GM15510 (cell line): ENCODE results near the gene SUSD4.

Source experiments
- POLR2A ChIP-seq: IDR thresholded peaks from 3 replicates; pipeline ENCODE4 v1.6.1; 2011; ENCODE audit warnings: borderline replicate concordance; ENCODE audit not compliant: insufficient read length; ENCODE audit errors: extremely low read depth

SUSD4 gene

DNA sequence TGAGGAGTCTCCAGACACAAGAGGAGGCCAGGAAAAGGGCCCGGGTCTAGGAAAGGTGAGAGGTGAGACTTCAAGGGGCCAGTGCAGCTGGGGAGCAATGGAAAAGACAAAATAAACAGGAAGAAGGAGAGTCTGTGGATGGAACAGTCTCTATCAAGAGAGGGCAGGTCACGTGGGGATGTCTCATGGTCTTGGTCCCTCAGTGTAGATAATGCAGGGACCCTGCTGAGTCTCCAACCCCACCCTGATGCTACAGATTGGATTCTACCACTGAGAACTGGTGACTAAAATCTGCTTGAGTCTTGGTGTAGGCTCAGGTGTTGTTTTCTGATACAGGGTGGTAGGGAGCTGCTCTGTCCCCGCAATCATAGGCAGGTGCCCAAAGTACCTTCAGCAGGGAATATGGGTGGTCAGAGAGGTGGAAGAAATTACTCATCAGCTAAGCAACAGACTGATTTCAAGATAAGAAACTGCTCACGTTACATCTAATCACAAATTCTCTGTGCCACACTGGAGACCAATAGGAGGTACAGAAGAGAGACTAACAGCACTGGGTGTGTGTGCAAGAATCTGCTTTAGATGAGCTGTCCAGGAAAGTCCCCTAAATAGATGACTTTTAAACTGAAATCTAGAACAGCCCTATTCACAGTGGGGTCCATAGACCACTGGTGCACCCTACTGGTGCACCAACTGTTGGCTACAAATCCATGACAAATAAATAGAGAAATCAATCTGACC is 119.4 kb downstream of the SUSD4 start:
- no peak for TF ChIP-seq POLR2A

DNA sequence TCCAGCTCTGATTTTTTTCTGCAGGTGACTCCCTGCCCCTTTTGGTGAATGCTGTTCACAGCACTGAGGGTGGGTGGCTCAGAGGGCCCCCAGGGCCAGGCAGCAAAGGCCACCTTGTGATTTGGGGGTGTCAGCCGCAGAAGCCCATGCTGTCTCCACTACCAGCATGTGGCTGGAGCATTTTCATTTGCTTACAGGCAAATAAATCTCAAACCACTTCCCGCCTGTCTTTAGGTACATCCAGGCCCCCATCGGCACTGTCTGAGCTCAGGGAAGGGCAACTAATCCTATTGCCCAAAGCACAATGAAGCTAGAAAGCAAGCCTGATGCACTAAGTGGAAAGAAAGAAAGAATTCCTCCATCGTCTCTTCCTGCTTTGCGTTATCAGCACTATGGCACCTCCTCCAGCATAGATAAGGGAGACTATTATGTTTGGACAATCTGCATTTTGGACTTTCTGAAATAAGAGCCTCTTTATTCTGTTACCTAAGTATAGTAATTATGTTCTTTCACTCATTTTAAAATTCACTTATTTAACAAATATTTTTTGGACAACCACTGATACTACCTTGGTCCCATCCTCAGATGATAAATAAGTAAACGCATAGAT is 120.4 kb downstream of the SUSD4 start:
- no peak for TF ChIP-seq POLR2A

DNA sequence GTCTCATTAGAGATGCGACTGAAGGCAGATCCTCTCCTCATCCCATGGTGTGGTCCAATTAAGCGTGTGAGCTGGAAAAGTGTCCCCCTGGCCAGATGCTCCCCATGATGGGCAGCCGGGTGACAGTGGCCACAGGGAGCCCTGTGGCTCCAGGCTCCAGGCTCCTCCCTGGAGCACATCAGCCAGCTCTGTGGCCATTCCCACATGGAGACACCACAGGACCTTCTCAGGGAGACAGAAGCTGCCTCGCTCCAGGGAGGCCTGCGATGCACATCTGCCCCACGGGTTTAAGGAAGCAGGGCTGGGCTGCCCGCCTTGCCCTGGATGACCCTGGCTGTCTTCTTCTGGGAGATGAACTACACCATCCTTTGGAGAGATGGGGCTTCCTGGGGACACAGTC is 121.0 kb downstream of the SUSD4 start:
- TF ChIP-seq POLR2A, result no peak

DNA sequence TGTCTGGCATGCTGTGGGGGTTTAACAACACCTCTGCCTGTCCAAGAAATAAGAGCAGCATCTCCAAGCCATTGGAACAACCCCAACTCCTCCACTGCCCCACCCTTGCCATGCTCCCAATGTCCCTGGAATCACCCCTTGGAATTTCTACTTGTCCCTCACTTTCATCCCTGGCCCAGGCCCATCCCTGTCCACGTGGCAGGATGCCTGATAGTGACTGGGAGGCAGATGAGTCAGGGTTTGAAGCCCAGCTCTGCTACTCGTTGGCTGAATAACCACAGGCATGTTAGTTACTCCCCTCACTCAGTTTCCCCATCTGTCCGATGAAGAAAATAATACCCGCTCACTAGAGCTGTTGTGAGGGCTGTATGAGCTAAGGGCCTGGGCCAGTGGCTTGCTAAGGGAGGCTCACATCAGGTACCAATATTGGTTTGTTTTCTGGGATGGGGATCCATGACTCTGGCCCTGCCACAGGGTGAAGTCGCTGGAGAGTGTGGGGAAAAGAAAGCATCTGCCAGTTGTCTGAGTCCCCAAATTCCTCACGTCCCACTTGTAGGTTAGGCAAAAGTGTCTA is 121.5 kb downstream of the SUSD4 start:
- no peak for TF ChIP-seq POLR2A

DNA sequence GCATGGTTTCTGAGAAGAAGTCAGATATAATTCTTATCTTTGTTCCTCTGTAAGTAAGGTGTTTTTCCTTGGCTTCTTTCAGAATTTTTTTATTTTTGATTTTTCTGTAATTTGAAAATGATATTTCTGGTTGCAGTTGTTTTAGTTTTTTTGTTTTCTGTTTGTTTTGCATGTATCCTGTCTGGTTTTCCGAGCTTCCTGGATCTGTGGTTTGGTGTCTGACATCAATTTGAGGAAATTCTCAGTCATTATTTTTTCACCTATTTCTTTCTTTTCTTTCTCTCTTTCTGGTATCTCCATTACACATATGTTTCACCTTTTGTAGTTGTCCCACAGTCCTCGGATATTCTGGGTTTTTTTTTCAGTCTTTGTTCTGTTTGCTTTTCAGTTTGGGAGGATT is 123.9 kb downstream of the SUSD4 start:
- TF ChIP-seq POLR2A, result no peak

DNA sequence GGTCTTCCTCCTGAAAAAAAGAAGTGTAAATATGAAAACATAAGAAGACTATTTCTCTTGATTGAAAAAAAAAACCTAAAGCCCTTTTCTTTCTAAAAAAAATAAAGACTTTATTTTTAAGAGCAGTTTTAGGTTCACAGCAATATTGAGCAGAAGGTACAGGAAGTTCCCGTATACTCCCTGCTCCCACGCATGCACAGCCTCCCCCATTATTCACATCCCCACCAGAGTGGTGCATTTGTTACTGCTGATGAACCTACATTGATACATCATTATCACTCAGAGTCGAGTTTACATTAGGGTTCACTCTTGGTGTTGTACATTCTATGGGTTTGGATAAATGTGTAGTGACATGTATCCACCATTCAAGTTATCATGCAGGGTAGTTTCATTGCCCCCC is 128.9 kb downstream of the SUSD4 start:
- TF ChIP-seq POLR2A, result no peak

DNA sequence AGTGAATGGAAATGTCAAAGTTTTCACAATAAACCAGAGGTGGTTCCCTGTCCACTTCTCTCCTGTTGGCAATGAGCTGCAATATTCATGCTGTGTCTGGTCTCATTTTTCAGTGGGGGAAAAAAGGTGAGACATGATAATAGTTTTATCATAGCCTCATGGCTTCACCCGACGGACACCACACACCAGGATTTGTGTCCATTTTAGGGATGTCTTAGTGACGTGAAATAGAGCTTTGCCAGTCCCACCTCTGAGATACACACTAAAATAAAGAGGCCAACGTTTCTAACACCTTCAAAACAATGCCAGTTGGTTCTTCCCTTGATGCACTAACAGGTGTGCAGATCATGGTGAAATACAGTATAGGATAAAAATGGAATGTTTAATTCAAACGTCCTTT is 129.4 kb downstream of the SUSD4 start:
- no peak for TF ChIP-seq POLR2A

DNA sequence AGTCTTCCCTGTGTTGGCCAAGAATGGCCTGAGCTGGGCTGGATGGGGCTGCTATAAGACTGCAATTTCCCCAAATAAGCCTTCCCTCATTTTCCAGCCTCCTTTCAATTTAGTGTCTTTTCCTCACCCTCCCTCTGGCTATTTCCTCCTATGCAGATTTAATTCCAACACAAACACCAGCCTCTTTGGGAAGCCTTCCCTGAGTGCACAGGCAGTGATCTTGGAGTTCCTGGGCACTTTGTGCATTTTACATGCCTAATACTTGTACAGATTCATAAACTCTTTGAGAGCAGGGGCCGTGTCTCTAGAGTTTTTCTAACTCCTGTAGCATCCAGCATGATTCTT is 129.8 kb downstream of the SUSD4 start:
- no peak for TF ChIP-seq POLR2A

DNA sequence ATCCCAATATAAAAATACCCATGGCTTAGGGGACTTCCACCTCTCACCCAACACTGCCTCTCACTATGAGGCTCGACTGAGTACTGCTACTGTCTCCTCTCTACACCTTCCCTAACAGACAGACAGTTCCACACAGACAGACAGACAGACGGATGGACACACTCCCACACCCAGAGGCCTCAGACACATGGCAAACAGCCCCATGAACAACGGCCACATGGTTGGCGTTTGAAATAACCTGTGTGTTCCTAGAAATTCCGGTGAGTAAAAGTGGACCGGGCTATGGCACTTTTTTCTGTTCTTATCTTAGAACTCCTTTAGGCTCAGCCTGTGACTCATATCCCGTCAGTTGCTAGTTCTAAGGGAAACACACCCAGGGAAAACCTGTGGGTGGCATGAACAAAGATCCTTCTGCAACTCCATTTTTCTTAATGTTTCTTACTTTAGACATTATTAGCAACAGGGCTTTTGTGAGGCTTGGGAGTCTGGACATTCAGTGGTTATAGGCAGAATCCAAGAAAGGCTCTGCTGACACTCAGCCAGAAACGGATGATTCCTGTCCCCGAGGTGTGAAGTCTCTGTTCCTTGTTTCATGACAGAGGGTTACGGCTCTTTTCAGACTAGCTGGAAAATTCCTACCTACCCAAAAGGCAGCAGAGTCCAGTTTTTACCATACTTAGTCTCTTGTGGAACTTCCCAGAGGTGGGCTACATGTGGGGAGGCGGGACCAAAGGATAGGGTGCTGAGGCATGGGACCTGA is 130.4 kb downstream of the SUSD4 start:
- TF ChIP-seq POLR2A, result no peak

DNA sequence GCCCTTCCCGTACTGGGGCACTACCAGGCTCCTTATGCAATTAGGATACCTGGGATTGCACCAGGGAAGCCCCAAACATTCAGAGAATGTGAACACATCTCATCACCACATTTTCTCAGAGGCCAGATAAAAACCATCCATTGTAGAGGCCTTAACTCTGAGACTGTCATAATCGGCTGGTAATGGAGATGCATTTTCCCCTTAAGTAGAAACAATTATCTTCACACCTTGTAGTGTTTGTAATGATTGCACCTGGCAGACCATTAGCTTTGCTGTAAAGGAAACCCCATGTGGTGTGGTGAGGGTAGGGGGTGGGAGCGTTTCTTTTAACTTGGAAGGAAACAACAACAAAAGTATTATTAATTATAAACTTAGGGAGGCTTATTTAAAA is 131.0 kb downstream of the SUSD4 start:
- no peak for TF ChIP-seq POLR2A

DNA sequence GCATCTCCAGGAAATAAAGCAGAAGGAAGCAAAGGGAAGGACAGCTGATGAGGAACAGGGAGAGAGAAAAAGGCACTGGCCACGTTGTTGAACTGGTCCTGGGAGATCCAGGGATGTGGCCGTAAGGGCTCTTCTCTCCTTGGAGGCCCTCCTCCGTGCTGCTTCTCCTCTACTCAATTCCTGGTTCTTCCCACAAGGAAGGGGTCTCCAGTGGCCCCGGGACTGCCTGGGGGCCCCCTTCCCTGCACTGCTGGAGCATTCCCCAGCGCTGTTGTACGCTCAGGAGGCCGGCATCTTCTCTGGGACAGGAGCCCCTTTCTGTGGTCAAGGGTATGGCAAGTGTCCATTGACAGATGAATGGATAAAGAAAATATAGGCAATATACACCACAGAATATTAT is 132.4 kb downstream of the SUSD4 start:
- no peak for TF ChIP-seq POLR2A

DNA sequence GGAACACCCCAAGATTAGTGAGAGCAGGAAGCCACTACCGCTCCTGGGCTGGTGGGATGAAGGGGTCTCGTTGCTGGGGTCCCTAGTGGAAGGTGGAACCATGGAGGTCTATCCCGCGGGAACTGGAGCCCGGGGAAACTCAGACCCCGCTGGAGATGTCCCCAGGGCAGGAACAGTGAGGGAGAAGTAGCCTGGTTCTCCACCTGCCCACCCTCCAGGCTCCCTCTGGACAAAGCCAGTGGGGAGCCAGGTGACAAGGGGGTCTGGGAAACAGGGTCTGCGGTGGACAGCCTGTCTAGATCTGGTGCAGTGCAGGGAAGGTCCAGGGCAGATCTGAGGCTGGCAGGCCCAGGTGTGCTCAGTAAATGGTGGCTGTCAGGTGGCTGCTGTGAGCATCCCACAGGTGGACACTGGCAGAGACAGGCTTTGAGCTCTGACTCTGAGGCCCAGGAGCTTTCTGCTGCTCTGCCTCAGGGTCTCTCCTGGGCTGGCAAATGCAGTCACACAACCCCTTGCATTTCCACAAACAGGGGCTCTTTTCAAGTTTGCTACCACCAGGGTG is 132.9 kb downstream of the SUSD4 start:
- TF ChIP-seq POLR2A, result no peak

DNA sequence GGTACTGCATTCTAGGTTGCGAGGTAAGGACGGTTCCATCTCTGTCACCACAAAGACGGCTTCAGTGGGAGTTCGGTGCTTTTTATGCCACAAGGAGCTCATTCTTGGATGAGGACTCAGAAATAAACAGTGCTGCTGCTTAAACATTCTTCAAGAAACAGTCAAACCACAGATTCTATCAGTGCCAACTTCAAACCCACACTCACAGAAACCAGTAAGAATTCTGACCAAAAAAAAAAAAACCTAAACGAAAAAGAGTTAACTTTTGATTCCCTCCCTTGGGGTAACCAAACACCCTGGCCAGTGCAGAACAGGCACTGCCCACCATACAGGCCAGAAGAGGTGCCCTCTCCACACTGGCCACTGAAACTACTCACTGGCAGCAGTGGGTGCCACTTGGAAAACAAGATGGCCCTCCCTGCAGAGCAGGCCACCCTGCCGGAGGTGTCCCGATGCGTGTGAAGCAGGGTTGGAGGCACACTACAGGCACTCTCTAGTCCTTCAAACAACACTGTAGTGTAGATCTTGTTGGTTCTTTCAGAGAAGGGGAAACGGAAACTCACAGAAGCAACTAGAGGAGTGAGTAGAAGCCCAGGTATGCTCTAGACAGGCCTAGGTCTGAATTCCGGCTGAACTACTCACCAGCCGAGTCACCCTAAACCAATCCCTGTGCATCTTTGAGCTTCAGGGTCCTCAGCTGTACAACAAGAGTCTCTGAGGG is 133.7 kb downstream of the SUSD4 start:
- no peak for TF ChIP-seq POLR2A

DNA sequence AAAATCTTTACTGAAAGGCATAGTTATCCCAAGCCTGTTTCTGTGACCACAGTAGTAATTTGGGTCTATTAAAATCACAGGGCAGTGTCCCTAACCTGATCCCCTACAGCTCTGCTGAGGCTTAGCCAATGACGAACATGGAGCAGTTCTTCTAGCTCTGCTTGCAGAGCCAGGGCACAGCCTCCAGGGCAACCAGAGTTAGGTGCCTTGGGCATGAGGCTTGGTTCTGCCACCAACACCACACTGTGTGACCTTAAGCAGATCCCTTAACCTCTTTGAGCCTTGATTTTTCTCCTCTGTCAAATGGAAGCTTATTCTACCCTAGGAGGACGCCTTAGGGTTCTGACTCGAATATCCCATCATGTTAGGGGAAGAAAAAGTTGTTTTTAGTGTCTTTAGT is 134.2 kb downstream of the SUSD4 start:
- TF ChIP-seq POLR2A, result no peak
